Measurements from ENCODE around the gene NACA2. TPM values are rescaled to one million over a fixed set of nuclear protein-coding genes. Genes with fewer than 3 reads are reported as not detected.

The NACA2 gene
- total and polyA plus RNA-seq, 8 donors = 1.5 to 6.4 (median 2.3) TPM; not detected in 2

GRCh38 chr17:61625564-61625963 lies 34.5 kb upstream of the NACA2 start:
- ATAC-seq = no peak
- no peak for TF ChIP-seq CTCF (IDR thresholded peaks at IDR 0.05)
- intact Hi-C loops (cut with DNase I) = no loop called here

GRCh38 chr17:61624951-61625350 lies 33.9 kb upstream of the NACA2 start:
- H3K9me3 ChIP-seq = peaks cover 0 to 11% of the 10 kb centered on the region in 2 donors
- ATAC-seq = no peak
- H3K36me3 ChIP-seq = no peaks in the 10 kb centered on the region
- intact Hi-C loops (cut with DNase I) = no loop called here
- no peak for DNase-seq
- no peak overlapping the region for H3K27ac ChIP-seq
- no peak for TF ChIP-seq CTCF (IDR thresholded peaks at IDR 0.05)
- no peaks in the 10 kb centered on the region for H3K4me1 ChIP-seq
- no peak overlapping the region for H3K4me3 ChIP-seq
- H3K27me3 ChIP-seq = no peaks in the 10 kb centered on the region

More at GRCh38 chr17:61625564-61625963, 34.5 kb upstream of the NACA2 start:
- Histone ChIP-seq H3K4me3 (no peak overlapping the region), H3K27me3 (no peaks in the 10 kb centered on the region), H3K27ac (no peak overlapping the region), H3K36me3 (no peaks in the 10 kb centered on the region), H3K9me3 (peaks cover 0 to 6% of the 10 kb centered on the region in 2 donors), H3K4me1 (no peaks in the 10 kb centered on the region)
- DNase-seq = no peak

GRCh38 chr17:61621317-61621716 lies 30.3 kb upstream of the NACA2 start:
- Histone ChIP-seq H3K4me3 (no peak overlapping the region), H3K4me1 (no peaks in the 10 kb centered on the region), H3K27ac (no peak overlapping the region), H3K36me3 (no peaks in the 10 kb centered on the region), H3K9me3 (peaks cover 0 to 23% of the 10 kb centered on the region in 2 donors), H3K27me3 (no peaks in the 10 kb centered on the region)
- no peak for DNase-seq
- ATAC-seq = no peak
- TF ChIP-seq CTCF (IDR thresholded peaks at IDR 0.05) = no peak
- intact Hi-C loops (cut with DNase I) = no loop called here

- no peak for DNase-seq
- peaks cover 0 to 23% of the 10 kb centered on the region in 2 donors for H3K9me3 ChIP-seq
- H3K27me3 ChIP-seq = no peaks in the 10 kb centered on the region
- ATAC-seq = no peak
- H3K4me3 ChIP-seq = no peak overlapping the region
- H3K36me3 ChIP-seq = no peaks in the 10 kb centered on the region
- H3K4me1 ChIP-seq = no peaks in the 10 kb centered on the region
- intact Hi-C loops (cut with DNase I) = no loop called here
- TF ChIP-seq CTCF (IDR thresholded peaks at IDR 0.05) = no peak
- no peak overlapping the region for H3K27ac ChIP-seq
Observed at GRCh38 chr17:61619953-61620352, 28.9 kb upstream of the NACA2 start.

GRCh38 chr17:61619493-61619892 lies 28.5 kb upstream of the NACA2 start:
- intact Hi-C loops (cut with DNase I) = no loop called here
- Histone ChIP-seq H3K36me3 (no peaks in the 10 kb centered on the region), H3K27me3 (no peaks in the 10 kb centered on the region), H3K27ac (no peak overlapping the region), H3K4me1 (no peaks in the 10 kb centered on the region), H3K9me3 (peaks cover 0 to 23% of the 10 kb centered on the region in 2 donors), H3K4me3 (no peak overlapping the region)
- DNase-seq (no peak), ATAC-seq (no peak)
- TF ChIP-seq CTCF (IDR thresholded peaks at IDR 0.05) = no peak

Data from left lung (tissue), 10 donors.